Neuronal stem cell (in vitro differentiated cells): ENCODE results near the gene IFNLR1.
A peak's percentile ranks its signal among the peaks of the same experiment; 100 is the strongest.

Source experiments
- DNase-seq: peaks from one replicate; pipeline ENCODE4 v3.0.0-alpha.2; 2013; ENCODE audit warnings: low spot score
- H2AFZ ChIP-seq: one replicate; pipeline ENCODE4 v1.6.1; 2013; ENCODE audit warnings: mild to moderate bottlenecking, low read length, inconsistent platforms
- H2AK5ac ChIP-seq: 2 replicates; pipeline ENCODE4 v1.6.1; 2013; ENCODE audit warnings: low read depth, mild to moderate bottlenecking, inconsistent platforms, low read length, moderate library complexity, mixed read lengths
- H2BK120ac ChIP-seq: 2 replicates; pipeline ENCODE4 v1.6.1; 2013; ENCODE audit warnings: low read depth, mild to moderate bottlenecking, inconsistent platforms, low read length, moderate library complexity, mixed read lengths
- H2BK12ac ChIP-seq: one replicate; pipeline ENCODE4 v1.6.1; 2013; ENCODE audit warnings: low read length, inconsistent platforms
- H2BK15ac ChIP-seq: 2 replicates; pipeline ENCODE4 v1.6.1; 2013; ENCODE audit warnings: mild to moderate bottlenecking, low read length, inconsistent platforms, mixed read lengths
- H2BK5ac ChIP-seq: one replicate; pipeline ENCODE4 v1.6.1; 2013; ENCODE audit warnings: inconsistent platforms, mild to moderate bottlenecking, low read length, moderate library complexity
- H3K14ac ChIP-seq: one replicate; pipeline ENCODE4 v1.6.1; 2013; ENCODE audit warnings: low read length, inconsistent platforms
- H3K18ac ChIP-seq: 2 replicates; pipeline ENCODE4 v1.6.1; 2013; ENCODE audit warnings: low read length, inconsistent platforms
- H3K23ac ChIP-seq: 2 replicates; pipeline ENCODE4 v1.6.1; 2013; ENCODE audit warnings: low read depth, mild to moderate bottlenecking, mixed read lengths, low read length, inconsistent platforms; ENCODE audit not compliant: poor library complexity
- H3K27ac ChIP-seq: replicated peaks from 3 replicates; pipeline ENCODE4 v1.5.1; 2013; ENCODE audit warnings: low read length, inconsistent platforms
- H3K27me3 ChIP-seq, 3 experiments: 2 replicates each; pipeline ENCODE4 v1.6.1; 2013; ENCODE audit warnings: low read length in 3 of 3, mild to moderate bottlenecking in 2 of 3, inconsistent platforms in 1 of 3, low read depth in 1 of 3, mixed read lengths in 1 of 3, moderate library complexity in 1 of 3; ENCODE audit not compliant: control insufficient read depth in 3 of 3, insufficient read depth in 3 of 3
- H3K36me3 ChIP-seq, 2 donors: replicated peaks in 1 of 2; 2 replicates each; pipeline ENCODE4 v1.6.1; 2013; ENCODE audit warnings: low read length in 2 of 2; ENCODE audit not compliant: control insufficient read depth in 2 of 2, insufficient read depth in 2 of 2
- H3K4ac ChIP-seq: 2 replicates; pipeline ENCODE4 v1.6.1; 2013; ENCODE audit warnings: inconsistent platforms, mild to moderate bottlenecking, low read length, moderate library complexity
- H3K4me1 ChIP-seq, 2 donors: 1 replicate in 1 of 2; 2 replicates in 1 of 2; pipeline ENCODE4 v1.6.1; 2013; ENCODE audit warnings: low read length in 2 of 2, low read depth in 1 of 2; ENCODE audit not compliant: control insufficient read depth in 2 of 2, insufficient read depth in 1 of 2
- H3K4me2 ChIP-seq: one replicate; pipeline ENCODE4 v1.6.1; 2013; ENCODE audit warnings: mild to moderate bottlenecking, low read length, inconsistent platforms; ENCODE audit not compliant: insufficient read depth, poor library complexity, severe bottlenecking
- H3K4me3 ChIP-seq, 2 donors: 2 replicates each; pipeline ENCODE4 v1.5.1; 2013; ENCODE audit warnings: low read length in 2 of 2, mild to moderate bottlenecking in 2 of 2, inconsistent platforms in 1 of 2, moderate library complexity in 1 of 2
- H3K79me1 ChIP-seq: one replicate; pipeline ENCODE4 v1.6.1; 2013; ENCODE audit warnings: low read depth, mild to moderate bottlenecking, inconsistent platforms, low read length, moderate library complexity
- H3K9ac ChIP-seq: one replicate; pipeline ENCODE4 v1.6.1; 2013; ENCODE audit warnings: mild to moderate bottlenecking, low read depth, low read length, inconsistent platforms; ENCODE audit not compliant: poor library complexity
- H3K9me3 ChIP-seq, 2 donors: replicated peaks in 1 of 2; 2 replicates each; pipeline versions ENCODE3 to v1.6.1; 2013; ENCODE audit warnings: low read length in 2 of 2, mild to moderate bottlenecking in 2 of 2, inconsistent platforms in 1 of 2, low read depth in 1 of 2, mixed read lengths in 1 of 2, moderate library complexity in 1 of 2; ENCODE audit not compliant: control insufficient read depth in 2 of 2, insufficient read depth in 1 of 2
- H4K8ac ChIP-seq: one replicate; pipeline ENCODE4 v1.6.1; 2013; ENCODE audit warnings: low read depth, mild to moderate bottlenecking, inconsistent platforms, low read length, moderate library complexity
- H4K91ac ChIP-seq: one replicate; pipeline ENCODE4 v1.6.1; 2013; ENCODE audit warnings: low read length, low read depth, mild to moderate bottlenecking, inconsistent platforms; ENCODE audit not compliant: poor library complexity
- WGBS, 2 donors: extraction: QIAGEN DNeasy Blood & Tissue Kit; methylation state at CpG; one replicate each; pipeline ENCODE4 v1.1.7; 2013; ENCODE audit warnings: missing lambda C conversion rate in 2 of 2, mixed read lengths in 1 of 2; ENCODE audit not compliant: insufficient read length in 2 of 2, insufficient replicate concordance in 1 of 2; ENCODE audit errors: extremely low coverage in 2 of 2; 5-methylcytosine and 5-hydroxymethylcytosine counted together

IFNLR1 gene

GRCh38 chr1:24162201-24162600 is 24.9 kb downstream of the IFNLR1 start:
- no peak overlapping the region for H2BK15ac ChIP-seq
- WGBS, 2 donors, result no CpG with 5 or more reads among the region's 5 CpGs
- no peaks in the 10 kb centered on the region for H3K36me3 ChIP-seq
- H4K91ac ChIP-seq, result no peak overlapping the region
- no peak overlapping the region for H2AK5ac ChIP-seq
- H3K23ac ChIP-seq, result no peak overlapping the region
- H3K4me3 ChIP-seq, result no peak overlapping the region
- no peak overlapping the region for H3K4ac ChIP-seq
- H3K79me1 ChIP-seq, result no peaks in the 10 kb centered on the region
- no peaks in the 10 kb centered on the region for H3K4me1 ChIP-seq
- no peak overlapping the region for H2AFZ ChIP-seq
- peak overlapping the region; percentile 3 for H3K18ac ChIP-seq
- no peak overlapping the region for H4K8ac ChIP-seq
- no peak for DNase-seq
- H2BK5ac ChIP-seq, result no peak overlapping the region
- H3K9ac ChIP-seq, result no peak overlapping the region
- peaks cover 0 to 2% of the 10 kb centered on the region in 2 donors for H3K9me3 ChIP-seq
- H2BK12ac ChIP-seq, result no peak overlapping the region
- H3K27me3 ChIP-seq, result peaks cover 0 to 16% (median 0%) of the 10 kb centered on the region in 3 experiments
- no peak overlapping the region for H3K27ac ChIP-seq
- no peak overlapping the region for H3K14ac ChIP-seq
- H2BK120ac ChIP-seq, result no peak overlapping the region
- no peak overlapping the region for H3K4me2 ChIP-seq

GRCh38 chr1:24161270-24161669 is 25.8 kb downstream of the IFNLR1 start:
- Histone ChIP-seq H3K4ac (no peak overlapping the region), H2AFZ (no peak overlapping the region), H4K91ac (no peak overlapping the region), H3K4me2 (no peak overlapping the region), H3K23ac (no peak overlapping the region), H4K8ac (no peak overlapping the region), H3K36me3 (no peaks in the 10 kb centered on the region), H2BK120ac (no peak overlapping the region), H2AK5ac (no peak overlapping the region), H3K4me1 (no peaks in the 10 kb centered on the region), H3K18ac (no peak overlapping the region), H3K4me3 (no peak overlapping the region), H2BK5ac (no peak overlapping the region), H3K14ac (no peak overlapping the region), H2BK15ac (no peak overlapping the region), H3K9ac (no peak overlapping the region), H2BK12ac (no peak overlapping the region), H3K27ac (no peak overlapping the region), H3K79me1 (no peaks in the 10 kb centered on the region), H3K9me3 (peaks cover 0 to 2% of the 10 kb centered on the region in 2 donors), H3K27me3 (peaks cover 0 to 16% (median 0%) of the 10 kb centered on the region in 3 experiments)
- no peak for DNase-seq
- WGBS, 2 donors, result no CpG with 5 or more reads among the region's 4 CpGs

- H3K9me3 ChIP-seq, result peaks cover 0 to 2% of the 10 kb centered on the region in 2 donors
- H2BK15ac ChIP-seq, result no peak overlapping the region
- H4K8ac ChIP-seq, result no peak overlapping the region
- no peak overlapping the region for H4K91ac ChIP-seq
- H3K36me3 ChIP-seq, result no peaks in the 10 kb centered on the region
- H3K14ac ChIP-seq, result no peak overlapping the region
- no peaks in the 10 kb centered on the region for H3K4me1 ChIP-seq
- no peak overlapping the region for H3K9ac ChIP-seq
- H3K4me2 ChIP-seq, result no peak overlapping the region
- DNase-seq, result no peak
- H2AK5ac ChIP-seq, result no peak overlapping the region
- no peak overlapping the region for H3K27ac ChIP-seq
- H2BK5ac ChIP-seq, result no peak overlapping the region
- no peaks in the 10 kb centered on the region for H3K79me1 ChIP-seq
- peaks cover 0 to 16% (median 0%) of the 10 kb centered on the region in 3 experiments for H3K27me3 ChIP-seq
- H3K4ac ChIP-seq, result no peak overlapping the region
- H3K23ac ChIP-seq, result no peak overlapping the region
- no peak overlapping the region for H3K4me3 ChIP-seq
- no peak overlapping the region for H2BK12ac ChIP-seq
- no peak overlapping the region for H2BK120ac ChIP-seq
- WGBS, 2 donors, result no CpG with 5 or more reads among the region's 5 CpGs
- no peak overlapping the region for H2AFZ ChIP-seq
- H3K18ac ChIP-seq, result no peak overlapping the region
These were observed 27.7 kb downstream of the IFNLR1 start for GRCh38 chr1:24159366-24159765.

GRCh38 chr1:24157918-24158481 is 29.1 kb downstream of the IFNLR1 start:
- no peak for DNase-seq
- Histone ChIP-seq H2AFZ (no peak overlapping the region), H3K4ac (no peak overlapping the region), H3K14ac (no peak overlapping the region), H3K4me1 (peaks cover 0 to 3% of the 10 kb centered on the region in 2 donors), H3K79me1 (no peaks in the 10 kb centered on the region), H2BK120ac (no peak overlapping the region), H3K36me3 (no peaks in the 10 kb centered on the region), H4K91ac (no peak overlapping the region), H4K8ac (no peak overlapping the region), H3K4me2 (no peak overlapping the region), H2BK5ac (no peak overlapping the region), H3K9ac (peak overlapping the region; percentile 30), H3K9me3 (no peaks in the 10 kb centered on the region), H3K4me3 (no peak overlapping the region), H3K18ac (no peak overlapping the region), H3K27me3 (peaks cover 0 to 17% (median 0%) of the 10 kb centered on the region in 3 experiments), H3K23ac (no peak overlapping the region), H3K27ac (no peak overlapping the region), H2BK15ac (no peak overlapping the region), H2AK5ac (peak overlapping the region; percentile 14), H2BK12ac (no peak overlapping the region)
- no CpG with 5 or more reads among the region's 6 CpGs for WGBS, 2 donors
